ENCODE measurements around the gene AKAP6.

The AKAP6 gene

GRCh38 chr14:32536175-32536574 is 207.1 kb downstream of the AKAP6 start:
- CTCF ChIA-PET = no interaction called here
- H3K4me3 Mint-ChIP-seq = no peak overlapping the region
- no peak overlapping the region for H3K27ac Mint-ChIP-seq
- no peaks in the 10 kb centered on the region for H3K27me3 Mint-ChIP-seq
- H3K36me3 Mint-ChIP-seq = no peaks in the 10 kb centered on the region
- DNase-seq = no peak
- H3K9me3 Mint-ChIP-seq = no peaks in the 10 kb centered on the region
- H3K4me1 Mint-ChIP-seq = no peaks in the 10 kb centered on the region

GRCh38 chr14:32537166-32537565 is 208.1 kb downstream of the AKAP6 start:
- Mint-ChIP-seq H3K4me1 (no peaks in the 10 kb centered on the region), H3K9me3 (no peaks in the 10 kb centered on the region), H3K36me3 (no peaks in the 10 kb centered on the region), H3K4me3 (no peak overlapping the region), H3K27me3 (no peaks in the 10 kb centered on the region), H3K27ac (no peak overlapping the region)
- no peak for DNase-seq
- CTCF ChIA-PET = no interaction called here

- no peaks in the 10 kb centered on the region for H3K4me1 Mint-ChIP-seq
- no peaks in the 10 kb centered on the region for H3K36me3 Mint-ChIP-seq
- CTCF ChIA-PET = no interaction called here
- no peak overlapping the region for H3K4me3 Mint-ChIP-seq
- H3K9me3 Mint-ChIP-seq = no peaks in the 10 kb centered on the region
- no peaks in the 10 kb centered on the region for H3K27me3 Mint-ChIP-seq
- H3K27ac Mint-ChIP-seq = no peak overlapping the region
- no peak for DNase-seq
Measured at GRCh38 chr14:32542507-32542906, 213.4 kb downstream of the AKAP6 start.

- H3K27ac Mint-ChIP-seq = no peak overlapping the region
Measured at GRCh38 chr14:32545095-32545494, 216.0 kb downstream of the AKAP6 start.

GRCh38 chr14:32545506-32546210 is 216.6 kb downstream of the AKAP6 start:
- Mint-ChIP-seq H3K4me3 (no peak overlapping the region), H3K27me3 (no peaks in the 10 kb centered on the region), H3K27ac (no peak overlapping the region), H3K9me3 (no peaks in the 10 kb centered on the region), H3K4me1 (no peaks in the 10 kb centered on the region), H3K36me3 (no peaks in the 10 kb centered on the region)
- no peak for DNase-seq
- CTCF ChIA-PET = interaction anchor here (0.7 to 1.0 kb wide), 3 partner anchors 9 to 64 kb away, joined by 3 read pairs; no protein-coding TSS in a partner anchor

More at GRCh38 chr14:32545095-32545494, 216.0 kb downstream of the AKAP6 start:
- Mint-ChIP-seq H3K36me3 (no peaks in the 10 kb centered on the region), H3K27me3 (no peaks in the 10 kb centered on the region), H3K9me3 (no peaks in the 10 kb centered on the region), H3K4me3 (no peak overlapping the region), H3K4me1 (no peaks in the 10 kb centered on the region)
- CTCF ChIA-PET = interaction anchor here (1.0 kb wide), 1 partner anchor 13 kb away, joined by 3 read pairs; no protein-coding TSS in a partner anchor
- no peak for DNase-seq

GRCh38 chr14:32546246-32546645 is 217.1 kb downstream of the AKAP6 start:
- DNase-seq = no peak
- H3K27ac Mint-ChIP-seq = no peak overlapping the region
- no peak overlapping the region for H3K4me3 Mint-ChIP-seq
- no peaks in the 10 kb centered on the region for H3K27me3 Mint-ChIP-seq
- CTCF ChIA-PET = interaction anchor here (0.7 to 0.8 kb wide), 2 partner anchors 8 to 65 kb away, joined by 3 read pairs; no protein-coding TSS in a partner anchor
- no peaks in the 10 kb centered on the region for H3K9me3 Mint-ChIP-seq
- no peaks in the 10 kb centered on the region for H3K36me3 Mint-ChIP-seq
- H3K4me1 Mint-ChIP-seq = no peaks in the 10 kb centered on the region

GRCh38 chr14:32552766-32553165 is 223.7 kb downstream of the AKAP6 start:
- Mint-ChIP-seq H3K9me3 (no peaks in the 10 kb centered on the region), H3K36me3 (no peaks in the 10 kb centered on the region), H3K27ac (no peak overlapping the region), H3K27me3 (no peaks in the 10 kb centered on the region), H3K4me3 (no peak overlapping the region), H3K4me1 (no peaks in the 10 kb centered on the region)
- CTCF ChIA-PET = no interaction called here
- DNase-seq = no peak

GRCh38 chr14:32559048-32559447 is 229.9 kb downstream of the AKAP6 start:
- H3K27me3 Mint-ChIP-seq = no peaks in the 10 kb centered on the region
- no peak for DNase-seq
- no peaks in the 10 kb centered on the region for H3K36me3 Mint-ChIP-seq
- no peak overlapping the region for H3K27ac Mint-ChIP-seq
- H3K9me3 Mint-ChIP-seq = no peaks in the 10 kb centered on the region
- H3K4me1 Mint-ChIP-seq = peaks cover 1% of the 10 kb centered on the region
- H3K4me3 Mint-ChIP-seq = no peak overlapping the region
- CTCF ChIA-PET = interaction anchor here (0.5 to 3.2 kb wide), 5 partner anchors 8 to 633 kb away, joined by 3 to 16 read pairs (median 5); no protein-coding TSS in a partner anchor

- DNase-seq = no peak
- CTCF ChIA-PET = interaction anchor here (1.0 to 3.2 kb wide), 12 partner anchors 9 to 633 kb away, joined by 3 to 16 read pairs (median 3); no protein-coding TSS in a partner anchor
- no peak overlapping the region for H3K27ac Mint-ChIP-seq
- H3K9me3 Mint-ChIP-seq = no peaks in the 10 kb centered on the region
- peaks cover 7% of the 10 kb centered on the region for H3K4me1 Mint-ChIP-seq
- no peaks in the 10 kb centered on the region for H3K27me3 Mint-ChIP-seq
- H3K36me3 Mint-ChIP-seq = no peaks in the 10 kb centered on the region
- H3K4me3 Mint-ChIP-seq = no peak overlapping the region
Measured at GRCh38 chr14:32559590-32559989, 230.5 kb downstream of the AKAP6 start.

GRCh38 chr14:32560209-32560857 is 231.2 kb downstream of the AKAP6 start:
- H3K9me3 Mint-ChIP-seq = no peaks in the 10 kb centered on the region
- CTCF ChIA-PET = interaction anchor here (1.0 to 3.2 kb wide), 13 partner anchors 9 to 634 kb away, joined by 3 to 16 read pairs (median 3); no protein-coding TSS in a partner anchor
- no peak overlapping the region for H3K27ac Mint-ChIP-seq
- H3K36me3 Mint-ChIP-seq = no peaks in the 10 kb centered on the region
- H3K4me1 Mint-ChIP-seq = peaks cover 14% of the 10 kb centered on the region
- no peak overlapping the region for H3K4me3 Mint-ChIP-seq
- peak; percentile 54 for DNase-seq
- H3K27me3 Mint-ChIP-seq = no peaks in the 10 kb centered on the region

GRCh38 chr14:32561520-32561919 is 232.4 kb downstream of the AKAP6 start:
- no peaks in the 10 kb centered on the region for H3K9me3 Mint-ChIP-seq
- H3K4me3 Mint-ChIP-seq = no peak overlapping the region
- no peak overlapping the region for H3K27ac Mint-ChIP-seq
- no peaks in the 10 kb centered on the region for H3K36me3 Mint-ChIP-seq
- DNase-seq = no peak
- peaks cover 17% of the 10 kb centered on the region for H3K4me1 Mint-ChIP-seq
- CTCF ChIA-PET = interaction anchor here (1.9 to 3.2 kb wide), 2 partner anchors 307 to 635 kb away, joined by 8 to 9 read pairs; no protein-coding TSS in a partner anchor
- H3K27me3 Mint-ChIP-seq = no peaks in the 10 kb centered on the region

GRCh38 chr14:32564596-32564995 is 235.5 kb downstream of the AKAP6 start:
- Mint-ChIP-seq H3K36me3 (no peaks in the 10 kb centered on the region), H3K4me1 (peaks cover 17% of the 10 kb centered on the region), H3K27me3 (peaks cover 4% of the 10 kb centered on the region), H3K9me3 (no peaks in the 10 kb centered on the region), H3K4me3 (no peak overlapping the region), H3K27ac (no peak overlapping the region)
- CTCF ChIA-PET = interaction anchor here (0.7 to 4.0 kb wide), 4 partner anchors 11 to 94 kb away, joined by 3 to 20 read pairs (median 4); no protein-coding TSS in a partner anchor
- DNase-seq = no peak

GRCh38 chr14:32565256-32565655 is 236.2 kb downstream of the AKAP6 start:
- DNase-seq = no peak
- no peaks in the 10 kb centered on the region for H3K36me3 Mint-ChIP-seq
- peaks cover 4% of the 10 kb centered on the region for H3K27me3 Mint-ChIP-seq
- peak overlapping the region; percentile 6 for H3K27ac Mint-ChIP-seq
- H3K4me3 Mint-ChIP-seq = no peak overlapping the region
- CTCF ChIA-PET = interaction anchor here (1.5 to 4.0 kb wide), 3 partner anchors 10 to 95 kb away, joined by 3 to 20 read pairs (median 3); no protein-coding TSS in a partner anchor
- H3K9me3 Mint-ChIP-seq = no peaks in the 10 kb centered on the region
- peaks cover 17% of the 10 kb centered on the region for H3K4me1 Mint-ChIP-seq

- no peak overlapping the region for H3K4me3 Mint-ChIP-seq
- H3K27me3 Mint-ChIP-seq = peaks cover 4% of the 10 kb centered on the region
- peaks cover 17% of the 10 kb centered on the region for H3K4me1 Mint-ChIP-seq
- H3K36me3 Mint-ChIP-seq = no peaks in the 10 kb centered on the region
- DNase-seq = no peak
- H3K9me3 Mint-ChIP-seq = no peaks in the 10 kb centered on the region
- CTCF ChIA-PET = interaction anchor here (0.7 to 4.0 kb wide), 2 partner anchors 8 to 416 kb away, joined by 3 to 20 read pairs; no protein-coding TSS in a partner anchor
- no peak overlapping the region for H3K27ac Mint-ChIP-seq
Measured at GRCh38 chr14:32567543-32568384, 238.7 kb downstream of the AKAP6 start.

Measured in activated naive CD4-positive, alpha-beta T cell treated with anti-CD3 and anti-CD28 coated beads, Interleukin-2, amount 10 ng/mL, durations not matched to agents 7 days and 5 days (primary cell).